MM.1S (cell line): ENCODE data around the gene DLL4.
A peak's percentile ranks its signal among the peaks of the same experiment; 100 is the strongest.

ENCODE experiments used
- DNase-seq: peaks from one replicate; pipeline ENCODE4 v3.0.0-alpha.2; 2015
- H2AFZ ChIP-seq: fragments of 300-600 bp; sonication (generic); 2 replicates; pipeline ENCODE4 v1.6.0; 2016; ENCODE audit warnings: antibody characterized with exemption, low read length
- H3F3A ChIP-seq: fragments of 300-600 bp; sonication (generic); 2 replicates; pipeline ENCODE4 v1.6.1; 2016; ENCODE audit warnings: mild to moderate bottlenecking, antibody characterized with exemption, low read length, moderate library complexity, mixed read lengths; ENCODE audit not compliant: insufficient read depth
- H3K27ac ChIP-seq: fragments of 300-600 bp; sonication (generic); 2 replicates; pipeline ENCODE4 v1.5.1; 2016; ENCODE audit warnings: mild to moderate bottlenecking, low read length
- H3K27me3 ChIP-seq: fragments of 300-600 bp; sonication (generic); replicated peaks from 2 replicates; pipeline ENCODE4 v1.6.0; 2016; ENCODE audit warnings: low read length; ENCODE audit not compliant: insufficient read depth
- H3K36me3 ChIP-seq: fragments of 300-600 bp; sonication (generic); replicated peaks from 2 replicates; pipeline ENCODE4 v1.6.1; 2016; ENCODE audit warnings: mild to moderate bottlenecking, low read length, mixed read lengths; ENCODE audit not compliant: insufficient read depth
- H3K4me1 ChIP-seq: fragments of 300-600 bp; sonication (generic); 2 replicates; pipeline ENCODE4 v1.6.1; 2016; ENCODE audit warnings: low read length, mixed read lengths
- H3K4me2 ChIP-seq: fragments of 300-600 bp; sonication (generic); 2 replicates; pipeline ENCODE4 v1.6.0; 2016; ENCODE audit warnings: low read depth, low read length
- H3K4me3 ChIP-seq: fragments of 300-600 bp; sonication (generic); 2 replicates; pipeline ENCODE4 v1.5.1; 2016; ENCODE audit warnings: low read length, mixed read lengths
- H3K79me2 ChIP-seq: fragments of 300-600 bp; sonication (generic); 2 replicates; pipeline ENCODE4 v1.6.1; 2016; ENCODE audit warnings: mixed run types, low read length, mixed read lengths
- H3K9ac ChIP-seq: fragments of 300-600 bp; sonication (generic); 2 replicates; pipeline ENCODE4 v1.6.1; 2016; ENCODE audit warnings: low read length, mixed read lengths
- H3K9me2 ChIP-seq: fragments of 300-600 bp; sonication (generic); replicated peaks from 2 replicates; pipeline ENCODE4 v1.6.1; 2016; ENCODE audit warnings: mild to moderate bottlenecking, low read length, mixed read lengths; ENCODE audit not compliant: insufficient read depth
- H3K9me3 ChIP-seq: fragments of 300-600 bp; sonication (generic); replicated peaks from 2 replicates; pipeline ENCODE4 v1.6.1; 2016; ENCODE audit warnings: mild to moderate bottlenecking, low read length, mixed read lengths; ENCODE audit not compliant: insufficient read depth
- H4K20me1 ChIP-seq: fragments of 300-600 bp; sonication (generic); 2 replicates; pipeline ENCODE4 v1.6.1; 2016; ENCODE audit warnings: mild to moderate bottlenecking, low read length, moderate library complexity, mixed read lengths; ENCODE audit not compliant: insufficient read depth
- EZH2 ChIP-seq: fragments of 300-600 bp; sonication (generic); optimal IDR thresholded peaks from 2 replicates; pipeline ENCODE3; 2017; ENCODE audit warnings: low read depth, mild to moderate bottlenecking, antibody characterized with exemption, low read length, mixed read lengths
- EZH2phosphoT487 ChIP-seq: fragments of 300-600 bp; sonication (generic); IDR thresholded peaks from 2 replicates; pipeline ENCODE4 v1.6.1; 2018; ENCODE audit warnings: antibody characterized with exemption, low read length
- TF ChIP-seq, protein P1 (sequence below): fragments of 300-600 bp; sonication (generic); IDR thresholded peaks from 2 replicates; pipeline ENCODE4 v1.5.1; 2016; ENCODE audit warnings: antibody characterized with exemption, low read length, mixed read lengths

DLL4 gene

DNA sequence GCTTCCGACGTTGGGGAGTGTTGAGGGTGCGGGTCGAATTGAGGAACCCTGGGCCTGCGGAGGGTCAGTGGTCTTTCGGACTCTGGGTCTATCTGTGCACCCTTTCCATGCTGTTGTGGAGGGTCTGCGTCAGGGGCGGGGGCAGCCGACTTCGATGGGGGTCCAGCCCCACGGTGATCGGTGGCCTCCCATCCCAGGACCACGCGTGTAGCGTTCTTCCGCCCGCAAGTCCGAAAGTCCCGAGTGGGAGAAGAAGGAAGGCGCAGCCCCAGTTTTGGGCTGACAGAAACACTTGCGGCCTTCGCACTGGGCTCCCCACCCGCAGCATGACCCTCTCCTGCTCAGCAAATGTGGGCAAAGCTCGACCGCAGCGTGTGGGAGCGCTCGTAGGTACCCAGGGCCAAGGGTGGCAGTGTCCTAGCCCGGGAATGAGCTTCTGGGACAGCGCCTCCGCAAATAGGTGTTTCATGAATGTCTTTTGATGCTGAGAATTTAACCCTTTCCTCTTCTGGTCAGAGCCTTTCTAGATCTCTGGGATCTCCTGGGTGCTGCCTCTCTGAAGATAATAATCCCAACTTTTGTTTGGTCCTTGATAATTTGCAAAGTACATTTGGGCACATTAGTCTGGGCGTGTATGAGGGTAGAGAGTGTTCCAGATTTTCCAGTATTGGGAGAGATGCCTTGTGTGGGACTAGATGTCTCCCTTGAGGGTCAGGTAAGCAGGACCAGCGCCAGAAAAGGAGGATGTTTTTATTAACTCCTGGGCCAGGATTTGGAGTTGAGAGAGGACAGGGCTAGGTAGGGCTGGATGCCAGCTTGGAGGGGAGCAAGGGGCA, 2.3 kb upstream of the DLL4 start:
- Histone ChIP-seq H3K27ac (no peak overlapping the region), H3K79me2 (no peaks in the 10 kb centered on the region), H3K27me3 (peaks cover 51% of the 10 kb centered on the region), H3K4me3 (no peak overlapping the region), H3F3A (peaks cover 8% of the 10 kb centered on the region; the same call in 1 of the 2 replicates), H3K9me2 (no peaks in the 10 kb centered on the region), H3K36me3 (no peaks in the 10 kb centered on the region), H3K4me1 (0 out of 2 replicates have a peak, but pooled peaks cover 7% of the 10 kb centered on the region), H3K9ac (no peak overlapping the region), H4K20me1 (no peaks in the 10 kb centered on the region), H3K9me3 (no peaks in the 10 kb centered on the region), H2AFZ (no peak overlapping the region), H3K4me2 (peak overlapping the region; percentile 50)
- no peak for DNase-seq
- TF ChIP-seq EZH2phosphoT487 (no peak), EZH2 (no peak)
- TF ChIP-seq, protein P1, sequence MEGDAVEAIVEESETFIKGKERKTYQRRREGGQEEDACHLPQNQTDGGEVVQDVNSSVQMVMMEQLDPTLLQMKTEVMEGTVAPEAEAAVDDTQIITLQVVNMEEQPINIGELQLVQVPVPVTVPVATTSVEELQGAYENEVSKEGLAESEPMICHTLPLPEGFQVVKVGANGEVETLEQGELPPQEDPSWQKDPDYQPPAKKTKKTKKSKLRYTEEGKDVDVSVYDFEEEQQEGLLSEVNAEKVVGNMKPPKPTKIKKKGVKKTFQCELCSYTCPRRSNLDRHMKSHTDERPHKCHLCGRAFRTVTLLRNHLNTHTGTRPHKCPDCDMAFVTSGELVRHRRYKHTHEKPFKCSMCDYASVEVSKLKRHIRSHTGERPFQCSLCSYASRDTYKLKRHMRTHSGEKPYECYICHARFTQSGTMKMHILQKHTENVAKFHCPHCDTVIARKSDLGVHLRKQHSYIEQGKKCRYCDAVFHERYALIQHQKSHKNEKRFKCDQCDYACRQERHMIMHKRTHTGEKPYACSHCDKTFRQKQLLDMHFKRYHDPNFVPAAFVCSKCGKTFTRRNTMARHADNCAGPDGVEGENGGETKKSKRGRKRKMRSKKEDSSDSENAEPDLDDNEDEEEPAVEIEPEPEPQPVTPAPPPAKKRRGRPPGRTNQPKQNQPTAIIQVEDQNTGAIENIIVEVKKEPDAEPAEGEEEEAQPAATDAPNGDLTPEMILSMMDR: no peak

DNA sequence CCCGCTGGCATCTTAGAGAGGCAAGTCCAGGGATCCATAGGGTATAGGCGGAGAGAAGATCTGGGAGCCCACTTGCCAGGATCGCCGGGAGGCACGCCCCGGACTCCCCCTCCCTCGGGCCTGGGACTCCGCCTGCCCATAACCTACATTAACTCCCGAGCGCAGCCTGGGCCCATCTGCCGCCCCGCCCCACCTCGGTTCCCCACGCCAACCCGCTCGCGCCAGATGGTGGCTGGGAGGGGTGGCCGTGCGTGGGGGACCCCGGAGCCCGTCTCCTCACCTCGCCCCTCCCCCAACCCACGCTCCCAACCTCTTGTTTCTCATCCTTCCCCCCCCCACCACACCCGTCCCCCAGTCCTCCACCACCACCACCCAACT, 1.7 kb upstream of the DLL4 start:
- H3F3A ChIP-seq: peaks cover 8% of the 10 kb centered on the region; the same call in 1 of the 2 replicates
- H3K4me3 ChIP-seq: peak overlapping the region; percentile 76
- DNase-seq: no peak
- TF ChIP-seq, protein P1: no peak
- TF ChIP-seq EZH2 (no peak), EZH2phosphoT487 (no peak)
- H2AFZ ChIP-seq: peak overlapping the region; percentile 80; the same call in 1 of the 2 replicates
- no peaks in the 10 kb centered on the region for H3K9me3 ChIP-seq
- H3K4me1 ChIP-seq: 0 out of 2 replicates have a peak, but pooled peaks cover 7% of the 10 kb centered on the region
- H3K27ac ChIP-seq: no peak overlapping the region
- H4K20me1 ChIP-seq: no peaks in the 10 kb centered on the region
- peaks cover 51% of the 10 kb centered on the region for H3K27me3 ChIP-seq
- no peaks in the 10 kb centered on the region for H3K79me2 ChIP-seq
- no peaks in the 10 kb centered on the region for H3K36me3 ChIP-seq
- H3K9ac ChIP-seq: no peak overlapping the region
- no peaks in the 10 kb centered on the region for H3K9me2 ChIP-seq
- peak overlapping the region; percentile 100 for H3K4me2 ChIP-seq

DNA sequence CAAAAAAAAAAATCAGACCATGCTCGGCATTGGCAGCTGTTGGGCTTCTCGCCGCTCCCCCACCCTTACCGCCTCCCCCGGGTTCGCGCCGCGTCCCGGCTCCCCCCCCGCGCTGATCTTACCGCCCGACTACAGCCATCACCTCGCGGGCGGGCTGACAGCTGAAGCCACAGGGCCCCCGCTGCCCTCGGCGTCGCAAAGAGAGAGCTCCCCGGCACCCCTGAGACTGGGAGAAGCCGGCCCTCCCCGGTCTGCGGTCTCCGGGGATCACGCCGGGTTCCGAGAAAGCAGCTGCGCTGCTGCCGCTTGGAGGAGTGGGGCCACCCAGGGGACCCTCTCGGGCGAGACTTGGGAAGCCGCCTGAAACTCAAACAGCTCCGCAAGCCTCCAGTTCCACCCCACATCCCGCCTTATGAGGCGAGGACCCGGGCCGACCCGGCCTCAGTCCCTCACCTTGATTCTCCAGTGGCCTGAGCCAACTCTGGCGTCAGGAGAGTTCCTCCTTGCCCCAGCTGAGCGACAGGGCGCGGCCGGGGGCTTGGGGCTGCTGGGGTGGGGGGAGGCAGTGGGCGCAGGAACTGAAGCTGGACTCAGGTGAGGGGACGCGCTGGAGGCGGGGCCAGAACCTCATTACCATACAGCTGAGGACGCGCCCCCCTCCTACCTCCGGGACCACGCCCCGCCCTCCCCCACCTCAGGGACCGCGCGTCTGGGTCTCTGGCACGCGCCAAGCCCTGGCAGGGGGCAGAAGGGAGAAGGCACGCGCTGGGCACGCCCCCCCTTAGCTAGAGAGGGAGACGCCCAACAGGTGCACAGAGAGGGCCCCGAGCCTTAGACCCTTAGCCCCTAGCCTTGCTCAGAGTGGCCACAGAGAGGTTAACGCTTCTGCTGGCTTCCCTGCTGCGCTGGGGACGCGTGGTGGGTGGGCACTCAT, 1.0 kb upstream of the DLL4 start:
- Histone ChIP-seq H3K27me3 (peaks cover 51% of the 10 kb centered on the region), H3K4me1 (0 out of 2 replicates have a peak, but pooled peaks cover 7% of the 10 kb centered on the region), H3K4me3 (peak overlapping the region; percentile 76), H3K4me2 (peak overlapping the region; percentile 100), H4K20me1 (no peaks in the 10 kb centered on the region), H3K9me2 (no peaks in the 10 kb centered on the region), H3K9me3 (no peaks in the 10 kb centered on the region), H3K36me3 (no peaks in the 10 kb centered on the region), H3K9ac (no peak overlapping the region; the same call in 1 of the 2 replicates), H3F3A (peaks cover 8% of the 10 kb centered on the region), H2AFZ (peak overlapping the region; percentile 89), H3K79me2 (no peaks in the 10 kb centered on the region), H3K27ac (no peak overlapping the region)
- TF ChIP-seq EZH2 (no peak), EZH2phosphoT487 (no peak)
- TF ChIP-seq, protein P1: no peak
- peak; percentile 30 for DNase-seq
